GM21786 (cell line): ENCODE data around the gene EME2.
A peak's percentile ranks its signal among the peaks of the same experiment; 100 is the strongest.

ENCODE experiments used
- ATAC-seq: cut with Tn5 transposase; IDR thresholded peaks from one replicate; pipeline ENCODE4 v1.9.1; 2021; ENCODE audit not compliant: unreplicated experiment

The EME2 gene

DNA sequence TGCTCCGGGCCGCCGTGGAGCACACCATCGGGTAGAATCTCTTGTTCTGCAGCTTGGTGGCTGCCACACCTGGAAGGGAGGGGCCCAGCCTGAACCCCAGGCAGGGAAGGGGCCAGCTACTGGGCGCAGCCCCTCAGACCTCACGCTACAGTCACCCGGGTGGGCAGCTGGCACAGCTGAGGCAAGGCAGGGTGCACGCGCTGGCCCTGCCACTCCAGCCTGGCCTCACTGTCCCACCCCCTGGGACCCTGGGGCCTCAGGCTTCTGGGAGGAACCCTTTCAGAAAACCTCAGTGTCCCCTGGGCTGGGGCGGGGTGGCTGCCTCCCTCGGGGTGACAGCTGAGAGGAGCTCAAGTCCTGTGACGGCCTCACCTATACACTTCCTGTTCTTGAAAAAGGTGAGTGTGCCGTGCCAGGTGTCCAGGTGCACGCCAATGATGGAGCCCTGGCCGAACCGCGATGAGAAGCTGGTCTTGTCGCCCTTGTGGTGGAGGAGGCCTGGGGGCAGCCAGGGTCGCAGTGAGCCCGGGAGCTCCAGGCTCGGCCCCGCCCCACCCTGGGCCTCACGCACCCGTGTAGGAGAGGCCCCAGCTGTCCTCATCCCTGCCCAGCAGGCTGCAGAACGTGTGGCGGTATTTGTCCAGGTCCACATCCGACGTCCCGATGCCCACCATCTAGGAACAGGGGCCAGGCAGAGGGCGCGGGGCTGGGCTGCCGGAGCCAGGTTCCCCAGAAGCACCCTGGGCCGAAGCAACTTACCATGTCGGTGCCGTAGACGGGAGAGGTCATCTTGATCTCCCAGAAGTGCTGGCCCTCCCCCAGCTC, 5.0 kb downstream of the EME2 start:
- no peak for ATAC-seq

DNA sequence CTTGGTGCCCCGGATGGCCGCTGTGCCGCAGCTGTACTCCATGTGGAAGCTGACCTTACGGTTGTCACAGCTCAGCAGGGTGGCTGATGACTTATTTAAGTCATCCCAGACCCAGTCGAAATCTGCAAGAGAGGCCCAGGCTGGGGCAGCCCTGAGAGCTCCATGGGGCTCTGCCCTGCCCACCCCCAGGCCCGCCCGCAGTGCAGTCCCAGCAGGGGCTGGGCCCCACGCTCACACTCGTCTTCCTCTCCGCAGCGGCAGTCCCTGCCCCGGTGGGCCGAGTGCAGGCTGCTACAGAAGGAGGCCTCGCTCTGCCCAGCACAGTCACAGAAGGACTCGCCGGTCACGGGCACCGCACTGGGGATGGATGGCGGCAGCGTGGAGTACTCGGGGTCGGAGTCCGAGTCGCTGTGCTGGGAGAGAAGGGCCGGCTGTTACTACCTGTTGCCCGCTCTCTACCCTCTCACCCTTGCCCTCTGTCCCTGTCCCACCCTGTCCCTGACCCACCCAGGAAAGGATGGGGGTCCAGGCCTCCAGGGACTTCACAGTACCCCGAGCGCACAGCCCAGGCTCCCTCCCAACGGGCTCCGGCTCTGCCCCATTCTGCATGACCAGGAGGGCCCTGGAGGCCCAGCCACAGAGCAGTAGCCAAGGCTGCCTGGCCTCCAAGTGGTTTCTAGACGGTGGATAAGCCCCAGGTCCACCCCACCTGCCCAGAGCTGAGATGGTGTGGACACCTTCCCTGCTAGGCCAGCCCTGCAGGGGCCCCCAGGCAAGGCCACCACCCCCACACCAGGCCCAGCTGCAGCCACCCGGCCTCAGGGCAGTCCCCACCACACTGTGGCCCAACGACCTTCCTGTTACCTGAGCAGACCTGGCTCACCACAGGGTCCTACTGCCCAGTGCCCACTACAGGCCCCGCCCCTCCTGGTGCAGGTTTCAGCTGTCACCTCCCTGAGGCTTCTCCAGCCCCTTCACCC, 5.9 kb downstream of the EME2 start:
- ATAC-seq: no peak

DNA sequence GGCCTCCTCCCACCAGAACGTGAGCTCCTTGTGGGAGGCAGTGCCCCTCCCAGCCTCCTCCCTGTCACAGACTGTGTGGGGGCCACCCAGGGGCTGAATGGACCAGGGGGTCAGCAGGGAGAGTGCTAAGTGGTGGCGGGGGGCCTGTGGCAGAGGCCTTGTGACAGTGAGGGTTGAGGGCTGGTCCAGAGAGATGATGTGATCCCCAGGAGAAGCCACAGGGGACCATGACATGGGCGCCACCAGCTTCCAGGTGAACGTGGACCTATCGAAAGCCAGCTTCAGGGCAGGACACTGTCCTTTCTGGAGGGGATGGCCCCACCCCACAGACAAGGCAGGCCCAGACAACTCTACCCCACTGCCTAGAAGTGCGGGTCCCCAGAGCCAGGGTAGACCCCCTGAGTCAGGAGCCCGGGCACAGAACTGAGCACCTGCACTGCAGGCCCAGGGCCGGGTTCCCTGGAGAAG, 6.7 kb downstream of the EME2 start:
- no peak for ATAC-seq

DNA sequence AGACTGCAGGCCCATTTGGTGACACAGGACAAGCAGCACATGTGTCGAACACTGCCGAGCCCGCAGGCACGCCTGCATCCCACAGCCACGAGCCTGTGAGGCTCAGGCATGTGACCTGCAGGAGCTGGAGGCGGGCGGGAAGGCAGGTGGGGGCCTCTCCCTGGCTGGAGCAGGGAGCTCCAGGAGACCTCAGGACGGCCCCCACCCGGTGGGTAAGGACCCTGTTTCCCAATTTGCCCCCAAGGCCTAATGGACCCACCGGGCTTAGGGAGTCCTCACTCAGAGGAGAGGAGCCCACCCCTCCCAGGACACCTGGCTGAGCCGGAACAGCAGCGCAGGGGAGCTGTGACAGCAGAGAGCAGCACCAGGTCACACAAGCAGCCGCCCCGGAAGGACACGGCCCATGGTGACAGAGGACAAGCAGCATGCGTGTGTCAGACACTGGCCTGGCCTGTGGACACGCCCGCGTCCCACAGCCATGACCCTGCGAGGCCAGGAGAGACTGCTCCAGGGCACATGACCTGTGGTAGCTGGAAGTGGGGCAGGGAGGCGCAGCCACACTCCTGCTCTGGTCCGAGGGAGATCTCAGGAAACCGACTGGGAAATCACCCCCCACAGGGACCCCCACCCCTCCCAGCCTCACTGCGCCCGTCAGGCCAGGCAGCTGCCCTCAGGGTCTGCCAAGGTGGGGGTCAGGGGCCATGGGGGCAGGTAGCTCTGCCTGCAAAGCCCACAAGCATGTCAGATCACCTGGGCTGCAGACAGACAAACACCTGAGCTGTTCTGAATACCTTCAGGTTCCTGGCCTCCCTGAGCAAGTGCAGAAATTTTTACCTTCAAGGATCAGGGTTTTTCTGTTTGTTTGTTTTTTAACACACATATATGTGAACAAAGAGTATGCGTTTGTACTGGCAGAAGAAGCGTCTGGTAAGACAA, 7.4 kb downstream of the EME2 start:
- no peak for ATAC-seq

- no peak for ATAC-seq
Measured at GRCh38 chr16:1780677-1781072, 8.1 kb downstream of the EME2 start.

- ATAC-seq: no peak
Measured at GRCh38 chr16:1781254-1781653, 8.6 kb downstream of the EME2 start.

DNA sequence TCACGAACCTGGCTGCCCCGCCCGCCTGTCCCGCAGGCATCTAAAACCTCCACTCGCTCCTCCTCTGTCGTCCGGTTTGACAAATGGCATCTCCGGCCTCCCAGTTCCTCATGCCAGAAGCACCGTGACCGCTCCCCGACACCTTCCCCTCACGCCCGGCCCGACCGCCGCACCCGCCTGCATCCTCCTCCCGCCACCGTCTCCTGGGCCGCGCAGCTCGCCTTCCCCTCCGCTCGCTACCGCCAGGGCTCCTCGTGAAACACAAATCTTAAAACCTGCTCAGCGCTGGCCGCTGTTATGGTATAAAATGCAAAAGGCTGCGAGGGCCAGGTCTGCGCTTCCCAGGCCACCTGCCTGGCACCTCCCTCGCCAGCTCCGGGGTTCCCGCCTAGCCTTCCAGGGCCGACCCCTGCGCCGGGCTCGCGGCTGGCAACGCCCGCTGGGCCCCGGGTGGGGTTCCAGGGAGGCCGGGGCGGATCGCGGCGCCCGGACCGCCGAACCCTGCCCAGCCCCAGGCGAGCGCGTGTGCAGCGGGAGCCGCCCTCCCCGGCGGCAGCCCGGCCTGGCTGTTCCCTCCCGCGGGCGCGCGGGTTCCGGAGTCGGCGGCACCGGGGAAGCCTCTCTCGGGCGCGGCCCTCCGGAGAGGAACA, 9.3 kb downstream of the EME2 start:
- ATAC-seq: no peak

GRCh38 chr16:1782408-1783264, 10.0 kb downstream of the EME2 start, which contains the start of the genes NUBP2 and SPSB3:
Gene NUBP2 (plus strand): TSS chr16:1782960. CDS start chr16:1783021, 61 bp downstream.
Gene SPSB3 (minus strand): TSS chr16:1782571. CDS start chr16:1781483, 1,088 bp downstream.
- ATAC-seq: peak; percentile 88

DNA sequence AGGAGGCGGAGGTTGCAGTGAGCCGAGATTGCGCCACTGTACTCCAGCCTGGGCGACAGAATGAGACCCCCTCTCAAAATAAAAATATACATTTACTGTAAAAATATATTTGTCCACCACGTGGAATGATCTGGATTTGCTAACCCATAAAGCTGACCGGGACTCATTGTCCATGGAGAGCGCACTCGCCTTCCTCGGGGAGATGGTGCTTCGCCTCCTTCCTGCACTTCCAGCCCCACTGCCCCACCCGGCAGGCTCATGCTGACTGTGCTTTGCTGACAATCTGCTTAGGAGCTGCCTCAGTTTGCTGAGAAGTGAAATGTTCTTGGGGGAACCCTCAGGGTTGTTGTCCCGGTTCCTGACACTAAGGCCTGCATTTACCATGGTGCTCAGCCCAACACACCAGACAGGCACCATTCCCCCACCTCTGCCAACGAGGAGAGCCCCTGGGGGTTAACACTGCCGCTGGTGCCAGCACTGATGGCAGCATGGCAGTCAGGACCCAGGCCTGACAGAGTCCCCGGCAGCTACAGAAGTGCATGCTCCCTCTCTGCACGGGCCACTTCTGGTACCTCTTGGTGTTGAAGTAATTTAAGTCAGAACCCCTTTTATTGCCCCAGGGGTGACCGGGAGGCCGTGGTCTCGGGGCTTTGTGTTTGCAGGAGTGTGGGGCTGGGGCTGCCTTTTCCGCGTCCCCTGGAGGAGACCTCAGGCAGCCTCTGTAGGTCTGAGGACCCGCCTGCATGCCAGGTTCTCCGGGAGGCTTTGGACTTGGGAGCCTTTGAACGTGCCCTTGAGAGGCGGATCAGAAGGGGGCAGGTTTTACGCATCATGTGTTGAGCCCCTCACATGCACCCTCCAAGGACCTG, 12.6 kb downstream of the EME2 start:
- ATAC-seq: no peak

DNA sequence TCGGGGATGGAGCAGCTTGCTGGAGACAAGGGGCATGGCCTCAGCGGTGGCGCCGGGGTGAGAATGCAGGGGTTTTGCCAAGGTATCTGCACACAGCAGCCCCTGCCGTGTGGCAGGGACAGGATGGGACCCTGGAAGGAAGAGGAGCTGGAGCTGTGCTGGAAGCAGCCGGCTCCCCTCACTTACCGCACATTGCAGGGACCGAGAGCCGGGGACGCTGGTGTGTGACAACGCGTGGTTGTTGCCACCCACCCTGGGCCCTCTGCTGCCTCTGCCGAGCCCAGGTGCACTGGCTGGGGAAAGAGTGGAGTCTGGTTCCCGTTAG, 13.2 kb downstream of the EME2 start:
- ATAC-seq: no peak

- no peak for ATAC-seq
Measured at GRCh38 chr16:1786242-1787055, 13.8 kb downstream of the EME2 start.

DNA sequence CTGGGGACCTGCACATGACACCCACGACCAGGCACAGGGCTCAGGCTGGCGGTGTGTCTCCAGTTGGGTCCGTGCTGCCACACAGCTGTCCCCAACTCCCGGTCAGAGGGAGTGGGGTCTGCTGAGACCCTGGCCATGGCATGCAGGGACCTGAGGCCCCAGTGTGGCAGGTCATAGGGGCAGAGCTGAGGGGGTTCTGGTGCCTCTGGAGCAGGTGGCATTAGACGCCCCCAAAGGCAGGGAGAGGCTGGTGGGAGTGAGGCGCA, 14.4 kb downstream of the EME2 start:
- no peak for ATAC-seq

GRCh38 chr16:1787322-1788094, 14.9 kb downstream of the EME2 start:
- no peak for ATAC-seq

GRCh38 chr16:1788095-1788707, 15.6 kb downstream of the EME2 start:
- no peak for ATAC-seq

DNA sequence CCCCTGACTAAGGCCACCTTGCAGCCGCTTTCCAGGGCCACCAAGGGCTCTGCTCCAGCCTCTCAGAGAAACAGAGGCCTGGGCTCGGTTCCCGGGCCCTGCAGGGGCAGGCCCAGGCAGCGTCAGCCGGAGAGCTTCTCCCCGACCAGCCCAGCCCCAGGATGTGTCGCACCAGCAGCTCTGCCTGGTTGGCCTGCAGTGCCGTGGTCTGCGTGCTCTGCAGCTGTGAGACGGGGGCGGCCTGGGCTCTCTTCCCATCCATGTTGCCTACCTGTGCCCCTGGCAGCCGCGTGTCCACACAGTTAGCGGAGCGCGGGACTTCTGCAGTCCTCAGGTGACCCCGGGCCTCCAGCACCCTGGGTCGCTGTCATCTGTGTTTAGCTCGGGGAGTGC, 16.1 kb downstream of the EME2 start:
- ATAC-seq: no peak

DNA sequence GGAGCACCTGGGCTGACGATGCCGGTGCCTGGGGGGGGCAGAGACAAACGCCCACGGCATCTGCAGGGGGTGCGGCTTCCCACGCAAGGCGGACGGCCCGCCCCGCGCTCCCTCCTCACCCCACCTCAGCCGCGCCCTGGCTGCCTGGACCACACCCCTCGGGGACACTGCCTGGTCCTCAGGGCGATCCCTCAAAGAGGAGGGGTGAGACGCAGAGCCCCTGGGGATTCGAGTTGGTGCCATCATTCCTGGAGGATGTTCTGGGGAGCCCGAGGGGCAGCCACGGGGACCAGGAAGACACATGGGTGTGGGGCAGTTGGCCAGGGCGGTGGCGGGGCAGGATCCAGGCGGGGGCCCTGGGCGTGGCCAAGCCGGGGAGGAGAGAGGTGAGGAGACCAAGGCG, 17.0 kb downstream of the EME2 start:
- no peak for ATAC-seq

- ATAC-seq: no peak
Measured at GRCh38 chr16:1790261-1790610, 17.6 kb downstream of the EME2 start.
